ENCODE results near the gene CUL9. TPM values are rescaled to one million over a fixed set of nuclear protein-coding genes. Genes with fewer than 3 reads are reported as not detected.
A peak's percentile ranks its signal among the peaks of the same experiment; 100 is the strongest.

CUL9 gene
- total RNA-seq, 2 experiments from 2014 or later, result 50.0 to 51.2 TPM

GRCh38 chr6:43248791-43249190, 66.8 kb downstream of the CUL9 start:
- peaks cover 40% of the 10 kb centered on the region for H3K27me3 Mint-ChIP-seq (ENCODE audit: low read depth)
- CTCF ChIA-PET, result interaction anchor here (1.6 kb wide), 1 partner anchor 15 kb away, joined by 3 read pairs; no protein-coding TSS in a partner anchor
- ATAC-seq (no peak), DNase-seq (no peak)
- H3K27ac Mint-ChIP-seq, result no peak overlapping the region
- H3K9me3 Mint-ChIP-seq (ENCODE audit: insufficient read depth), result no peaks in the 10 kb centered on the region
- no peak overlapping the region for H3K4me3 Mint-ChIP-seq
- POLR2A ChIA-PET, result interaction anchor here (1.3 kb wide), 1 partner anchor 229 kb away, joined by 5 read pairs; the partner anchor contains the start of gene TJAP1
- H3K36me3 Mint-ChIP-seq (ENCODE audit: low read depth), result no peaks in the 10 kb centered on the region
- peaks cover 31% of the 10 kb centered on the region for H3K4me1 Mint-ChIP-seq (ENCODE audit: low read depth)

GRCh38 chr6:43250992-43251373, 69.0 kb downstream of the CUL9 start:
- Mint-ChIP-seq H3K4me1 (ENCODE audit: low read depth) (peaks cover 31% of the 10 kb centered on the region), H3K27me3 (ENCODE audit: low read depth) (peaks cover 40% of the 10 kb centered on the region), H3K9me3 (ENCODE audit: insufficient read depth) (no peaks in the 10 kb centered on the region), H3K4me3 (no peak overlapping the region), H3K27ac (no peak overlapping the region), H3K36me3 (ENCODE audit: low read depth) (no peaks in the 10 kb centered on the region)
- ChIA-PET POLR2A (no interaction called here), CTCF (interaction anchor here (1.1 to 3.9 kb wide), 2 partner anchors 22 to 147 kb away, joined by 3 to 20 read pairs; partner anchors contain the start of gene DNPH1)
- DNase-seq, result no peak
- no peak for ATAC-seq

GRCh38 chr6:43253401-43253800, 71.4 kb downstream of the CUL9 start:
- H3K4me1 Mint-ChIP-seq (ENCODE audit: low read depth), result peaks cover 13% of the 10 kb centered on the region
- no peaks in the 10 kb centered on the region for H3K9me3 Mint-ChIP-seq (ENCODE audit: insufficient read depth)
- no peak overlapping the region for H3K27ac Mint-ChIP-seq
- H3K27me3 Mint-ChIP-seq (ENCODE audit: low read depth), result peaks cover 30% of the 10 kb centered on the region
- DNase-seq (no peak), ATAC-seq (no peak)
- no peak overlapping the region for H3K4me3 Mint-ChIP-seq
- CTCF ChIA-PET, result interaction anchor here (0.8 to 3.9 kb wide), 3 partner anchors 10 to 24 kb away, joined by 3 to 20 read pairs (median 3); partner anchors contain the start of gene DNPH1
- no peaks in the 10 kb centered on the region for H3K36me3 Mint-ChIP-seq (ENCODE audit: low read depth)
- POLR2A ChIA-PET, result interaction anchor here (0.5 to 0.7 kb wide), 2 partner anchors 90 to 284 kb away, joined by 3 read pairs; no protein-coding TSS in a partner anchor

- H3K4me1 Mint-ChIP-seq (ENCODE audit: low read depth), result peaks cover 13% of the 10 kb centered on the region
- ChIA-PET CTCF (interaction anchor here (0.8 to 3.9 kb wide), 2 partner anchors 25 to 54 kb away, joined by 3 to 20 read pairs; partner anchors contain the start of genes CRIP3 and DNPH1), POLR2A (no interaction called here)
- DNase-seq (no peak), ATAC-seq (peak; percentile 48)
- no peaks in the 10 kb centered on the region for H3K9me3 Mint-ChIP-seq (ENCODE audit: insufficient read depth)
- H3K27me3 Mint-ChIP-seq (ENCODE audit: low read depth), result peaks cover 28% of the 10 kb centered on the region
- H3K4me3 Mint-ChIP-seq, result no peak overlapping the region
- H3K36me3 Mint-ChIP-seq (ENCODE audit: low read depth), result no peaks in the 10 kb centered on the region
- H3K27ac Mint-ChIP-seq, result no peak overlapping the region
These were observed 72.3 kb downstream of the CUL9 start for GRCh38 chr6:43254138-43254817.

- DNase-seq (no peak), ATAC-seq (no peak)
- ChIA-PET CTCF (interaction anchor here (1.0 kb wide), 1 partner anchor 9 kb away, joined by 3 read pairs; no protein-coding TSS in a partner anchor), POLR2A (no interaction called here)
- H3K4me3 Mint-ChIP-seq, result no peak overlapping the region
- peaks cover 13% of the 10 kb centered on the region for H3K4me1 Mint-ChIP-seq (ENCODE audit: low read depth)
- no peaks in the 10 kb centered on the region for H3K9me3 Mint-ChIP-seq (ENCODE audit: insufficient read depth)
- no peaks in the 10 kb centered on the region for H3K36me3 Mint-ChIP-seq (ENCODE audit: low read depth)
- no peak overlapping the region for H3K27ac Mint-ChIP-seq
- H3K27me3 Mint-ChIP-seq (ENCODE audit: low read depth), result peaks cover 27% of the 10 kb centered on the region
These were observed 72.8 kb downstream of the CUL9 start for GRCh38 chr6:43254846-43255245.

- no peaks in the 10 kb centered on the region for H3K36me3 Mint-ChIP-seq (ENCODE audit: low read depth)
- H3K4me3 Mint-ChIP-seq, result no peak overlapping the region
- H3K4me1 Mint-ChIP-seq (ENCODE audit: low read depth), result peaks cover 13% of the 10 kb centered on the region
- ChIA-PET CTCF (interaction anchor here (0.7 to 1.0 kb wide), 2 partner anchors 8 to 142 kb away, joined by 3 read pairs; no protein-coding TSS in a partner anchor), POLR2A (no interaction called here)
- no peak for ATAC-seq
- DNase-seq, result no peak
- peaks cover 24% of the 10 kb centered on the region for H3K27me3 Mint-ChIP-seq (ENCODE audit: low read depth)
- H3K9me3 Mint-ChIP-seq (ENCODE audit: insufficient read depth), result no peaks in the 10 kb centered on the region
- H3K27ac Mint-ChIP-seq, result no peak overlapping the region
These were observed 73.5 kb downstream of the CUL9 start for GRCh38 chr6:43255408-43256054.

- no peaks in the 10 kb centered on the region for H3K36me3 Mint-ChIP-seq (ENCODE audit: low read depth)
- no peak overlapping the region for H3K27ac Mint-ChIP-seq
- DNase-seq (no peak), ATAC-seq (no peak)
- ChIA-PET CTCF (no interaction called here), POLR2A (interaction anchor here (0.5 kb wide), 1 partner anchor 170 kb away, joined by 3 read pairs; no protein-coding TSS in a partner anchor)
- no peaks in the 10 kb centered on the region for H3K9me3 Mint-ChIP-seq (ENCODE audit: insufficient read depth)
- no peak overlapping the region for H3K4me3 Mint-ChIP-seq
- peaks cover 12% of the 10 kb centered on the region for H3K27me3 Mint-ChIP-seq (ENCODE audit: low read depth)
- H3K4me1 Mint-ChIP-seq (ENCODE audit: low read depth), result peaks cover under 1% of the 10 kb centered on the region
These were observed 74.8 kb downstream of the CUL9 start for GRCh38 chr6:43256670-43257366.

- no peak overlapping the region for H3K27ac Mint-ChIP-seq
- H3K27me3 Mint-ChIP-seq (ENCODE audit: low read depth), result peaks cover 7% of the 10 kb centered on the region
- no peak overlapping the region for H3K4me3 Mint-ChIP-seq
- POLR2A ChIA-PET, result interaction anchor here (0.5 kb wide), 1 partner anchor 169 kb away, joined by 3 read pairs; no protein-coding TSS in a partner anchor
- DNase-seq (no peak), ATAC-seq (no peak)
- no peaks in the 10 kb centered on the region for H3K4me1 Mint-ChIP-seq (ENCODE audit: low read depth)
- no peaks in the 10 kb centered on the region for H3K36me3 Mint-ChIP-seq (ENCODE audit: low read depth)
- H3K9me3 Mint-ChIP-seq (ENCODE audit: insufficient read depth), result no peaks in the 10 kb centered on the region
- CTCF ChIA-PET, result no interaction called here
These were observed 75.6 kb downstream of the CUL9 start for GRCh38 chr6:43257367-43258145.

GRCh38 chr6:43258180-43258579, 76.2 kb downstream of the CUL9 start:
- Mint-ChIP-seq H3K27me3 (ENCODE audit: low read depth) (peaks cover 1% of the 10 kb centered on the region), H3K4me3 (no peak overlapping the region), H3K27ac (no peak overlapping the region), H3K9me3 (ENCODE audit: insufficient read depth) (no peaks in the 10 kb centered on the region), H3K4me1 (ENCODE audit: low read depth) (no peaks in the 10 kb centered on the region), H3K36me3 (ENCODE audit: low read depth) (no peaks in the 10 kb centered on the region)
- DNase-seq (no peak), ATAC-seq (no peak)
- ChIA-PET POLR2A (no interaction called here), CTCF (no interaction called here)

GRCh38 chr6:43258807-43259686, 77.1 kb downstream of the CUL9 start:
- H3K36me3 Mint-ChIP-seq (ENCODE audit: low read depth), result no peaks in the 10 kb centered on the region
- ATAC-seq (no peak), DNase-seq (no peak)
- H3K27me3 Mint-ChIP-seq (ENCODE audit: low read depth), result peaks cover 2% of the 10 kb centered on the region
- H3K4me3 Mint-ChIP-seq, result no peak overlapping the region
- H3K27ac Mint-ChIP-seq, result no peak overlapping the region
- no peaks in the 10 kb centered on the region for H3K9me3 Mint-ChIP-seq (ENCODE audit: insufficient read depth)
- ChIA-PET POLR2A (no interaction called here), CTCF (no interaction called here)
- no peaks in the 10 kb centered on the region for H3K4me1 Mint-ChIP-seq (ENCODE audit: low read depth)

GRCh38 chr6:43260791-43261190, 78.8 kb downstream of the CUL9 start:
- no peak overlapping the region for H3K27ac Mint-ChIP-seq
- ChIA-PET POLR2A (no interaction called here), CTCF (no interaction called here)
- H3K4me1 Mint-ChIP-seq (ENCODE audit: low read depth), result no peaks in the 10 kb centered on the region
- DNase-seq, result no peak
- no peaks in the 10 kb centered on the region for H3K36me3 Mint-ChIP-seq (ENCODE audit: low read depth)
- H3K27me3 Mint-ChIP-seq (ENCODE audit: low read depth), result peaks cover 4% of the 10 kb centered on the region
- no peak for ATAC-seq
- no peaks in the 10 kb centered on the region for H3K9me3 Mint-ChIP-seq (ENCODE audit: insufficient read depth)
- H3K4me3 Mint-ChIP-seq, result no peak overlapping the region
